HG03342 (cell line): ENCODE data around the gene RWDD4.
A peak's percentile ranks its signal among the peaks of the same experiment; 100 is the strongest.

ENCODE experiments used
- ATAC-seq: cut with Tn5 transposase; IDR thresholded peaks from one replicate; pipeline ENCODE4 v1.9.1; 2021; ENCODE audit warnings: mild to moderate bottlenecking, moderate library complexity; ENCODE audit not compliant: unreplicated experiment

Gene RWDD4

GRCh38 chr4:183659029-183659871 is at the start of gene RWDD4, which contains the start of gene TRAPPC11:
TSS of gene RWDD4 (minus strand) at chr4:183659185. CDS start at chr4:183658952, 233 bp downstream.
TSS of gene TRAPPC11 (plus strand) at chr4:183659293. CDS start at chr4:183663868, 4,575 bp downstream.
- peak; percentile 99 for ATAC-seq

- no peak for ATAC-seq
Observed at GRCh38 chr4:183702492-183702891, 43.5 kb upstream of the RWDD4 start.

GRCh38 chr4:183700407-183700806 is 41.4 kb upstream of the RWDD4 start:
- ATAC-seq, result no peak

- no peak for ATAC-seq
Observed at GRCh38 chr4:183698909-183699308, 39.9 kb upstream of the RWDD4 start.

- no peak for ATAC-seq
Observed at GRCh38 chr4:183691897-183692296, 32.9 kb upstream of the RWDD4 start.

GRCh38 chr4:183691006-183691405 is 32.0 kb upstream of the RWDD4 start:
- ATAC-seq, result no peak

- ATAC-seq, result no peak
Observed at GRCh38 chr4:183688216-183688615, 29.2 kb upstream of the RWDD4 start.

- ATAC-seq, result no peak
Observed at GRCh38 chr4:183686461-183686860, 27.5 kb upstream of the RWDD4 start.

- no peak for ATAC-seq
Observed at GRCh38 chr4:183681119-183681518, 22.1 kb upstream of the RWDD4 start.

- no peak for ATAC-seq
Observed at GRCh38 chr4:183675625-183676024, 16.6 kb upstream of the RWDD4 start.

GRCh38 chr4:183674153-183674552 is 15.2 kb upstream of the RWDD4 start:
- no peak for ATAC-seq

GRCh38 chr4:183670960-183671555 is 12.1 kb upstream of the RWDD4 start:
- ATAC-seq, result no peak

- ATAC-seq, result no peak
Observed at GRCh38 chr4:183670251-183670650, 11.3 kb upstream of the RWDD4 start.

GRCh38 chr4:183666088-183666487 is 7.1 kb upstream of the RWDD4 start:
- ATAC-seq, result no peak

- ATAC-seq, result no peak
Observed at GRCh38 chr4:183659872-183660242, 872 bp upstream of the RWDD4 start.

GRCh38 chr4:183658362-183659028 is 490 bp downstream of the RWDD4 start:
- no peak for ATAC-seq

- no peak for ATAC-seq
Observed at GRCh38 chr4:183657564-183657963, 1.4 kb downstream of the RWDD4 start.

- ATAC-seq, result no peak
Observed at GRCh38 chr4:183645326-183645725, 13.7 kb downstream of the RWDD4 start.

- no peak for ATAC-seq
Observed at GRCh38 chr4:183639291-183639690, 19.7 kb downstream of the RWDD4 start.

GRCh38 chr4:183638436-183638835 is 20.5 kb downstream of the RWDD4 start:
- no peak for ATAC-seq

- ATAC-seq, result no peak
Observed at GRCh38 chr4:183637461-183637860, 21.5 kb downstream of the RWDD4 start.

- no peak for ATAC-seq
Observed at GRCh38 chr4:183636923-183637322, 22.1 kb downstream of the RWDD4 start.
